Neural cell (in vitro differentiated cells): ENCODE results near the gene IFFO2. TPM values are rescaled to one million over a fixed set of nuclear protein-coding genes. Genes with fewer than 3 reads are reported as not detected.

Experiments
- H2AFZ ChIP-seq: fragments of 200-600, 300-800 bp; sonication (generic), shearing (Covaris generic); 2 replicates; pipeline ENCODE4 v1.6.0; 2014; ENCODE audit warnings: low read depth, mild to moderate bottlenecking, antibody characterized with exemption, low read length, moderate library complexity
- H3F3A ChIP-seq: fragments of 200-600 bp; shearing (Covaris generic); 2 replicates; pipeline ENCODE4 v1.6.1; 2016; ENCODE audit warnings: mild to moderate bottlenecking, moderate library complexity, mixed read lengths, antibody characterized with exemption, low read length; ENCODE audit not compliant: insufficient read depth, poor library complexity, severe bottlenecking
- H3K27ac ChIP-seq: fragments of 200-600, 300-800 bp; sonication (generic), shearing (Covaris generic); 2 replicates; pipeline ENCODE4 v1.5.1; 2014; ENCODE audit warnings: mild to moderate bottlenecking, low read length, moderate library complexity
- H3K27me3 ChIP-seq: fragments of 300-800, 200-600 bp; sonication (generic), shearing (Covaris generic); 2 replicates; pipeline ENCODE4 v1.6.0; 2014; ENCODE audit warnings: mild to moderate bottlenecking, low read depth, low read length, moderate library complexity; ENCODE audit not compliant: insufficient read depth
- H3K36me3 ChIP-seq: fragments of 300-800, 200-600 bp; sonication (generic), shearing (Covaris generic); 2 replicates; pipeline ENCODE4 v1.5.1; 2014; ENCODE audit warnings: mild to moderate bottlenecking, antibody characterized with exemption, low read length, moderate library complexity; ENCODE audit not compliant: insufficient read depth
- H3K4me2 ChIP-seq: fragments of 300-800, 200-600 bp; sonication (generic), shearing (Covaris generic); 2 replicates; pipeline ENCODE4 v1.6.0; 2014; ENCODE audit warnings: mild to moderate bottlenecking, low read length
- H3K4me3 ChIP-seq: fragments of 300-800, 200-600 bp; sonication (generic), shearing (Covaris generic); 2 replicates; pipeline ENCODE4 v1.5.1; 2014; ENCODE audit warnings: mild to moderate bottlenecking, low read length, moderate library complexity
- H3K79me2 ChIP-seq: fragments of 200-600 bp; shearing (Covaris generic); replicated peaks from 2 replicates; pipeline ENCODE4 v1.6.0; 2014; ENCODE audit warnings: mild to moderate bottlenecking, low read length, moderate library complexity; ENCODE audit not compliant: insufficient read depth
- H3K9ac ChIP-seq: fragments of 300-800, 200-600 bp; sonication (generic), shearing (Covaris generic); 2 replicates; pipeline ENCODE4 v1.6.1; 2016; ENCODE audit warnings: mild to moderate bottlenecking, low read length, mixed read lengths
- H3K9me2 ChIP-seq: fragments of 200-600 bp; shearing (Covaris generic); 2 replicates; pipeline ENCODE4 v1.6.1; 2016; ENCODE audit warnings: mild to moderate bottlenecking, low read length, mixed read lengths; ENCODE audit not compliant: insufficient read depth
- H3K9me3 ChIP-seq: fragments of 200-600, 300-800 bp; sonication (generic), shearing (Covaris generic); 2 replicates; pipeline ENCODE4 v1.6.1; 2016; ENCODE audit warnings: mild to moderate bottlenecking, mixed run types, low read length, moderate library complexity, mixed read lengths
- H4K20me1 ChIP-seq: fragments of 200-600 bp; shearing (Covaris generic); 2 replicates; pipeline ENCODE4 v1.6.1; 2016; ENCODE audit warnings: mild to moderate bottlenecking, mixed run types; ENCODE audit not compliant: insufficient read depth
- CTCF ChIP-seq: fragments of 450-650 bp; IDR thresholded peaks from 2 replicates; pipeline ENCODE4 v1.5.1; 2014; ENCODE audit warnings: antibody characterized with exemption, mild to moderate bottlenecking, moderate library complexity; ENCODE audit not compliant: poor library complexity, severe bottlenecking
- EP300 ChIP-seq: fragments of 450-650 bp; conservative IDR thresholded peaks from 2 replicates; pipeline ENCODE4 v1.6.1; 2014; ENCODE audit warnings: antibody characterized with exemption, mild to moderate bottlenecking, moderate library complexity; ENCODE audit not compliant: poor library complexity, severe bottlenecking
- EZH2 ChIP-seq: fragments of 200-600, 300-800 bp; shearing (Covaris generic), sonication (generic); IDR thresholded peaks from 2 replicates; pipeline ENCODE4 v1.6.1; 2014; ENCODE audit warnings: antibody characterized with exemption, low read length, borderline replicate concordance, mild to moderate bottlenecking; ENCODE audit not compliant: insufficient read depth, poor library complexity, severe bottlenecking
- MXI1 ChIP-seq: fragments of 450-650 bp; conservative IDR thresholded peaks from 2 replicates; pipeline ENCODE4 v1.6.1; 2014; ENCODE audit warnings: antibody characterized with exemption, mild to moderate bottlenecking; ENCODE audit not compliant: poor library complexity, severe bottlenecking
- POLR2AphosphoS5 ChIP-seq: IDR thresholded peaks from 2 replicates; pipeline ENCODE4 v1.6.1; 2012
- RAD21 ChIP-seq: fragments of 450-650 bp; conservative IDR thresholded peaks from 2 replicates; pipeline ENCODE4 v1.6.1; 2014; ENCODE audit warnings: antibody characterized with exemption, mild to moderate bottlenecking, moderate library complexity
- REST ChIP-seq: IDR thresholded peaks from 2 replicates; pipeline ENCODE4 v1.6.1; 2012; ENCODE audit warnings: borderline replicate concordance
- SMC3 ChIP-seq: fragments of 450-650 bp; conservative IDR thresholded peaks from 2 replicates; pipeline ENCODE4 v1.6.1; 2014; ENCODE audit warnings: antibody characterized with exemption, mild to moderate bottlenecking, moderate library complexity; ENCODE audit not compliant: poor library complexity
- TAF1 ChIP-seq: IDR thresholded peaks from 2 replicates; pipeline ENCODE4 v1.6.1; 2012; ENCODE audit warnings: low read depth
- polyA plus RNA-seq: library from polyadenylated mRNA; depleted of rRNA; stranded (reverse); fragments of >200 nt; gene quantifications from 2 replicates; pipeline ENCODE4 v1.2.3, GENCODE V29; 2014

Gene IFFO2
- polyA plus RNA-seq, 1 donor from 2014 or later = 2.6 TPM

- Histone ChIP-seq H3K27ac (no peak overlapping the region), H3K9me3 (no peaks in the 10 kb centered on the region), H3K27me3 (no peaks in the 10 kb centered on the region), H2AFZ (no peak overlapping the region), H3K9ac (no peak overlapping the region), H4K20me1 (no peaks in the 10 kb centered on the region), H3K4me2 (no peak overlapping the region), H3K9me2 (no peaks in the 10 kb centered on the region), H3K36me3 (no peaks in the 10 kb centered on the region), H3F3A (no peaks in the 10 kb centered on the region), H3K79me2 (no peaks in the 10 kb centered on the region), H3K4me3 (no peak overlapping the region)
- TF ChIP-seq MXI1 (no peak), SMC3 (no peak), RAD21 (no peak), EP300 (no peak), POLR2AphosphoS5 (no peak), CTCF (no peak), REST (no peak)
Measured at GRCh38 chr1:18923756-18924211, 32.7 kb downstream of the IFFO2 start.

GRCh38 chr1:18922848-18923755 lies 33.4 kb downstream of the IFFO2 start:
- Histone ChIP-seq H4K20me1 (no peaks in the 10 kb centered on the region), H2AFZ (no peak overlapping the region), H3K4me2 (no peak overlapping the region), H3K9me3 (no peaks in the 10 kb centered on the region), H3K27ac (no peak overlapping the region), H3K27me3 (no peaks in the 10 kb centered on the region), H3K36me3 (no peaks in the 10 kb centered on the region), H3F3A (no peaks in the 10 kb centered on the region), H3K4me3 (no peak overlapping the region), H3K79me2 (no peaks in the 10 kb centered on the region), H3K9ac (no peak overlapping the region), H3K9me2 (no peaks in the 10 kb centered on the region)
- no peak for TF ChIP-seq EZH2
- TF ChIP-seq CTCF = no peak
- TF ChIP-seq SMC3 = no peak
- no peak for TF ChIP-seq POLR2AphosphoS5
- TF ChIP-seq TAF1 = no peak
- TF ChIP-seq EP300 = no peak
- no peak for TF ChIP-seq REST
- TF ChIP-seq RAD21 = no peak
- TF ChIP-seq MXI1 = no peak
